SJCRH30 (cell line): ENCODE measurements around the gene KIAA1586. TPM values are rescaled to one million over a fixed set of nuclear protein-coding genes. Genes with fewer than 3 reads are reported as not detected.
"Not testable (repeated sequence)": the region's sequence is repeated elsewhere in the genome, so short reads cannot be mapped to it uniquely, and the experiment has no call there.

Experiments used
- DNase-seq, 2 experiments: peaks; one replicate each; pipeline ENCODE4 v3.0.0-alpha.2; 2015 to 2020
- H3K27ac ChIP-seq: fragments of 250-450 bp; sonication (Bioruptor Pico); 2 replicates; pipeline ENCODE4 v1.5.1; 2020; ENCODE audit warnings: mild to moderate bottlenecking, moderate library complexity
- H3K27me3 ChIP-seq: fragments of 250-450 bp; sonication (Bioruptor Pico); 2 replicates; pipeline ENCODE4 v1.5.1; 2020; ENCODE audit warnings: mild to moderate bottlenecking, moderate library complexity
- H3K36me3 ChIP-seq: fragments of 250-450 bp; sonication (Bioruptor Pico); 2 replicates; pipeline ENCODE4 v1.5.1; 2020; ENCODE audit warnings: mild to moderate bottlenecking, moderate library complexity
- H3K4me1 ChIP-seq: fragments of 250-450 bp; sonication (Bioruptor Pico); 2 replicates; pipeline ENCODE4 v1.5.1; 2020; ENCODE audit warnings: mild to moderate bottlenecking, moderate library complexity
- H3K4me3 ChIP-seq: fragments of 250-450 bp; sonication (Bioruptor Pico); 2 replicates; pipeline ENCODE4 v1.5.1; 2020; ENCODE audit warnings: mild to moderate bottlenecking, moderate library complexity
- H3K9me3 ChIP-seq: fragments of 250-450 bp; sonication (Bioruptor Pico); replicated peaks from 2 replicates; pipeline ENCODE4 v1.5.1; 2020; ENCODE audit warnings: mild to moderate bottlenecking, moderate library complexity
- total RNA-seq: library from RNA; depleted of rRNA; stranded (reverse); fragments of >200 nt; shearing (Covaris generic); gene quantifications from 2 replicates; pipeline ENCODE4 v1.2.3, GENCODE V29; 2014

KIAA1586 gene
- total RNA-seq, 1 experiment from 2014 or later: 25.0 TPM

DNA sequence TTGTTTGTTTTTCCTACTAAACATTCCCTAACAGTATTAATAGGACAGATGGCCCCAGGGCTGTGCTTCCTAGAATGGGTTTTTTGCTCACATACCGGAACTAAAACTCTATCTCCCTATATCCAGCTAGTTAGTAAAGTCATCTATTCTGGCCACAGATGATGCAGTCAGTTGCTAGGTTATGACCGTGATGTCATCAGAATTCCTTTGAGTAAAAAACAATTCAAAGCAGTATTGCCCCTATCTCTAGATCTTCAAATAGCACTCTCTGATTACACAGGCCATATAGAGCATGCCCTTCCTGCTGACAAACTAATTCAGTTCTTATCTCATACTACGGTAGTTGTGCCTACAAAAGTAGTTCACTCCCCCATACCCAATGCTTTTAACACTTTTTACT lies 25.6 kb downstream of the KIAA1586 start:
- H3K36me3 ChIP-seq: no peaks in the 10 kb centered on the region
- no peaks in the 10 kb centered on the region for H3K27me3 ChIP-seq
- no peak overlapping the region for H3K4me3 ChIP-seq
- DNase-seq: no peak
- no peaks in the 10 kb centered on the region for H3K9me3 ChIP-seq
- no peaks in the 10 kb centered on the region for H3K4me1 ChIP-seq
- H3K27ac ChIP-seq: no peak overlapping the region

DNA sequence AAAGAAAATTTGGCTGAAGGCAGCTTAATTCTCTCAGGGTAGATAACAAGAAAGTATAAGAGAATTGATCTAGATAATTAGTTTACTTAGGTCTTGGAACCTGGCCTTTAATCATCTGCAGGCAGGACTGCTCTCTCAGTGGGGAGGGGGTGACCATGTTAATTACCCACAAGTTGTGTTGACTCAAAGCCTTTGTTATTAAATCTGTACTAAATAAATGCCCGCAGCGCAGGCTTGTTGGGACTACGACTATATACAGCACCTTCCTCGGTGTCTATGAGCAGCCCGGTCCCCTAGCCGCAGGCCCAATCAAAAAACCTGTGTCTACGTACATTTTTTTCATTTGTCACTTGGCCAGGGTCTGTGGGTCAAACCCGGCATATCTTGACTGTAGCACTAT lies 27.9 kb downstream of the KIAA1586 start:
- no peaks in the 10 kb centered on the region for H3K4me1 ChIP-seq
- no peak overlapping the region for H3K27ac ChIP-seq
- no peak overlapping the region for H3K4me3 ChIP-seq
- H3K27me3 ChIP-seq: no peaks in the 10 kb centered on the region
- H3K9me3 ChIP-seq: no peaks in the 10 kb centered on the region
- H3K36me3 ChIP-seq: no peaks in the 10 kb centered on the region
- no peak for DNase-seq

DNA sequence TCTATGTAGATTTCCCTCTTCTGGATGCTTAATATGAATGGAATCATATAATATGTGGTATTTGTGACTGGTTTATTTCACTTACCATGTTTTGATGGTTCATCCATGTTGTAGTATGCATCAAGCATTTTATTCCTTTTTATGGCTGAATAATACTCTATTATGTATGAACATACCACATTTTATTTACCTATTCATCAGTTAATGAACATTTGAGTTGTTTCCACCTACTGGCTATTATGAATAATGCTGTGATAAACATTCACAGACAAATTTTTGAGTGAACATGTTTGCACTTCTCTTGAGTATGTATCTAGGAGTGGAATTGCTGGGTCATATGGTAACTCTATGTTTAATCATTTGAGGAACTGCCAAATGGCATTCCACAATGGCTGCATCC lies 28.6 kb downstream of the KIAA1586 start:
- H3K4me1 ChIP-seq: no peaks in the 10 kb centered on the region
- no peak overlapping the region for H3K27ac ChIP-seq
- H3K36me3 ChIP-seq: no peaks in the 10 kb centered on the region
- H3K27me3 ChIP-seq: no peaks in the 10 kb centered on the region
- DNase-seq: no peak
- no peak overlapping the region for H3K4me3 ChIP-seq
- H3K9me3 ChIP-seq: no peaks in the 10 kb centered on the region

DNA sequence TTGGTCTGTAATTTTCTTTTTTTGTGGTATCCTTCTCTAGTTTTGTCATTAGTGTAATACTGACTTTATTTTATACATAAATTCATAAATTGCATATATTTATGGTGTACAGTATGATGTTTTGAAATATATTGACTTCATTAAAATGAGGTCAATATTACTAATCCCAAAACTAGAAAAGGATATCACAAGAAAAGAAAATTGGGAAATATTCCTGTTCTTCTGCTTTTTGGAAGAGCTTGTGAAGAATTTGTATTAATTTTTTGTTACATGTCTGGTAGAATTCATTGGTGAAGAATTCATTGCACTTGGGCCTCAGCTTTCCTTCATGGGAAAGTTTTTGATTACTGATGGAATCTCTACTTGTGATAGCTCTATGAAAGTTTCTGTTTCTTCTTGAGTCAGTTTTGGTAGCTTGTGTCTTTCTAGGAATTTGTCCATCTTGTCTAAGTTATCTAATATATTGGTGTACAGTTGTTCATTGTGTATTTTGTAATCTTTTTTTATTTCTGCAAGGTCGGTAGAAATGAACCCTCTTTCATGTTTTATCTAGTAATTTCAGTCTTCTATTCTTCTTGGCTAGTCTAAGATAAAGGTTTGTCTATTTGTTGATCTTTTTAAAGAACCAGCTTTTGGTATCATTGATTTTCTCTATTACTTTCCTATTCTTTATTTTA lies 32.2 kb downstream of the KIAA1586 start:
- Histone ChIP-seq H3K9me3 (no peaks in the 10 kb centered on the region), H3K4me1 (no peaks in the 10 kb centered on the region), H3K27me3 (no peaks in the 10 kb centered on the region), H3K36me3 (no peaks in the 10 kb centered on the region), H3K27ac (no peak overlapping the region), H3K4me3 (no peak overlapping the region)
- DNase-seq: no peak

DNA sequence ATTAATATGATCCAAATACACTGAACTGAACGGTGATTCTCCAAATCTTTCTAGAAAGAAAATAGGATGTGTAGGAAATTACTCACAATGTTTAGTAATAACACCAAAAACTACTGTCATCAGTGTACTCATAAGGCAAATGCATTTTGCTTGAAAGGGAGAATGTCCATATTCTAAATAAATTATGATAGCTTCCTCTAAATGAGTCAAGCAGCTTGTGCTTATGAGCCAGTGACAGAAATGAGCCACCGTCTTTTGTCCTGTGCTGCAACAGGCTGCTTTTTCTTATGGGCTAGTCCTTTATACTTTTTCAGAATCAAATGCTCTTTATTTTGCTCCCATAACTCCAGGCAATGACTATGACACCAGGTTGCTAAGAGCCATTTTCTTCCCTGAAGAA lies 39.0 kb downstream of the KIAA1586 start:
- Histone ChIP-seq H3K36me3 (no peaks in the 10 kb centered on the region), H3K4me3 (no peak overlapping the region), H3K9me3 (no peaks in the 10 kb centered on the region), H3K27ac (no peak overlapping the region), H3K27me3 (no peaks in the 10 kb centered on the region), H3K4me1 (0 out of 2 replicates have a peak, but pooled peaks cover 5% of the 10 kb centered on the region)
- no peak for DNase-seq

DNA sequence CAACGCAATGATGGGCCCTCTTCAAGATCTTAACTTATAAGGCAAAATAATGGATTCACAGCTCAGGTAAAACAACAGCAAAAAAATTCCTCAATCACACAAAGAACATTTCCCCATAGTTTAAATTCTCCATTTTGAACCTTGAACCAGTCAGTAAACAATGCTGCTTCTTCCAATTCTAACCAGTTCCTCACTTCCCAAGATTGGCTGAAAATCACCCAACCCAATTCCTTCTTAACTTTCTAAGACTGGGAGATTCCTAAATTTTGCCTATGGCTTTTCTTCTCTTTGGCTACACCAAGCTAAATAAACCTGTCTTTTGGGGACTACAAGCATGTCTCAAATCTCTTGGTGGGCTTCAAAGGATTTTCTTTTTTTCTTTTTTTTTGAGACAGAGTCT lies 40.4 kb downstream of the KIAA1586 start:
- H3K4me3 ChIP-seq: no peak overlapping the region
- no peaks in the 10 kb centered on the region for H3K27me3 ChIP-seq
- 0 out of 2 replicates have a peak, but pooled peaks cover 8% of the 10 kb centered on the region for H3K4me1 ChIP-seq
- no peaks in the 10 kb centered on the region for H3K36me3 ChIP-seq
- H3K27ac ChIP-seq: no peak overlapping the region
- no peaks in the 10 kb centered on the region for H3K9me3 ChIP-seq
- DNase-seq: no peak

DNA sequence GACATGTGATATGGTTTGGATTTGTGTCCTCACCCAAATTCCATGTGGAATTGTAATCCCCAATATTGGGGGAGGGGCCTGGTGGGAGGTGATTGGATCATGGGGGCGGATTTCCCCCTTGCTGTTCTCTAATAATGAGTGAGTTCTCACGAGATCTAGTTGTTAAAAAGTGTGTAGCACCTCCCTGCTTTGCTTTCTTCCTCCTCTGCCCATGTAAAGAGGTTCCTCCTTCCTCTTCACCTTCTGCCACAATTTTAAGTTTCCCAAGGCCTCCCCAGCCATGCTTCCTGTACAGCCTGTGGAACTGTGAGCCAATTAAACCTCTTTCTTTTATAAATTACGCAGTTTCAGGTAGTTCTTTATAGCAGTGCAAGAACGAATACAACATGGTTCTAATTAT lies 41.4 kb downstream of the KIAA1586 start:
- Histone ChIP-seq H3K4me3 (no peak overlapping the region), H3K27ac (no peak overlapping the region), H3K9me3 (no peaks in the 10 kb centered on the region), H3K27me3 (no peaks in the 10 kb centered on the region), H3K4me1 (0 out of 2 replicates have a peak, but pooled peaks cover 9% of the 10 kb centered on the region), H3K36me3 (peaks cover 1% of the 10 kb centered on the region; the same call in 1 of the 2 replicates)
- no peak for DNase-seq

DNA sequence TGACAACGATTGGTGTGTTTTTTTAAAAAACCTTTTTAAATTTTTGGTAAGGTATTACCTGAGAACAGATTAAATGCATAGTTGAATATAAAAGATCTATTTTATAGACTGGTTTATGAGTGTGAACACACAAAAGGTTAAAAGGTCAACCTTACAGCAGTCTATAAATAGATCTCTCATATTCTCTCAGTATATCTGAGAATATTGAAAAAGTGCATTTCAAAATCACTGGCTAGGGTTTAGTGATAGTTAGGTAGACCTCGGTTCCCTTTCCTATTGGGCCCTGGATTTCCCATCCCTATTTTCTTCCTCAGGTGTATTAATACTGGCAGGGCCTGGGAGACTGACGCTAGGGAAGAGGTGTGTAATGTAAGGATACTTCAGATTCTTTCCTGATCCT lies 42.8 kb downstream of the KIAA1586 start:
- Histone ChIP-seq H3K27ac (peak overlapping the region; percentile 53; the same call in 1 of the 2 replicates), H3K4me1 (0 out of 2 replicates have a peak, but pooled peaks cover 9% of the 10 kb centered on the region), H3K4me3 (peak overlapping the region; percentile 69), H3K27me3 (no peaks in the 10 kb centered on the region), H3K36me3 (peaks cover 9% of the 10 kb centered on the region), H3K9me3 (no peaks in the 10 kb centered on the region)
- DNase-seq: no peak

DNA sequence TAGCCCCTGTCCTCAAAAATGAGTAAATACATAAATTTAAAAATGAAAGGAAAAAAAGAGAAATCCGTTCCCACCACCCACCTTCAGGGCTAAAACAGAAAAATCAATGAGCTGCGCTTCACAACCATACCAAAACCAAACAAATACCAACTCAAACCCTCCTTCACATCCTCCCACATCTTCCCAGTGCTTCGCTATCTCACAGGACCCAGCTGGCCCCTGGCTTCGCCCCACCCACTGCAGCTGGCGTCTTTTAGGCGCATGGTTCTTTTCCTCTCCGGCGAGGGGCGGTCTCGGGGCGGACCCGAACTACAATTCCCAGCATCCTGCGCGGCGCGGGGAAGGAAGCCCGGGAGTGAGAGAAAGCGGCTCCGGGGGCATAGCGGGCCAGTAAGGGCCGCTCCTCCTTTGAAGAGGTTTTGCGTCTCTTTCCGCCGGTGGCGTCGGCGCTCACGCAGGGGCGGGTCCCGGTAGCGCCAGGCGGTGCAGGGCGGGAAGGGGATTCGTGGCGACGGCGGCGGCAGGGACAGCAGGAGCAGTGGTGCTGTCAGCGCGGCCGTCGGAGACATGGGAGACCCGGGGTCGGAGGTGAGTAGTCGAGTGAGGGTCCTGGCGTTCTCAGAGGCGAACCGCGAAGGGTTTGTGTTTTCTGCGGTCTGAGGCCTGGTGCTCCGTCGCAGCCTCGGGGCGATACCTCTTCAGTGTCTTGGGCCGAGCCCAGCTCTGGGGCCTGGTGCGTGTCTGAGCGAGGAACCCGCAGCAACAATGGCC lies 43.4 kb downstream of the KIAA1586 start, which contains the start of gene ZNF451:
TSS of gene ZNF451 (plus strand) at position 502 of the 771 bp plus-strand sequence. CDS start at position 568, 66 bp downstream.
- DNase-seq: peak; percentile 95
- Histone ChIP-seq H3K4me1 (0 out of 2 replicates have a peak, but pooled peaks cover 9% of the 10 kb centered on the region), H3K36me3 (peaks cover 15% of the 10 kb centered on the region), H3K9me3 (no peaks in the 10 kb centered on the region), H3K4me3 (peak within 1 kb of the TSS; percentile 69), H3K27me3 (no peaks in the 10 kb centered on the region), H3K27ac (peak within 1 kb of the TSS; percentile 53)

DNA sequence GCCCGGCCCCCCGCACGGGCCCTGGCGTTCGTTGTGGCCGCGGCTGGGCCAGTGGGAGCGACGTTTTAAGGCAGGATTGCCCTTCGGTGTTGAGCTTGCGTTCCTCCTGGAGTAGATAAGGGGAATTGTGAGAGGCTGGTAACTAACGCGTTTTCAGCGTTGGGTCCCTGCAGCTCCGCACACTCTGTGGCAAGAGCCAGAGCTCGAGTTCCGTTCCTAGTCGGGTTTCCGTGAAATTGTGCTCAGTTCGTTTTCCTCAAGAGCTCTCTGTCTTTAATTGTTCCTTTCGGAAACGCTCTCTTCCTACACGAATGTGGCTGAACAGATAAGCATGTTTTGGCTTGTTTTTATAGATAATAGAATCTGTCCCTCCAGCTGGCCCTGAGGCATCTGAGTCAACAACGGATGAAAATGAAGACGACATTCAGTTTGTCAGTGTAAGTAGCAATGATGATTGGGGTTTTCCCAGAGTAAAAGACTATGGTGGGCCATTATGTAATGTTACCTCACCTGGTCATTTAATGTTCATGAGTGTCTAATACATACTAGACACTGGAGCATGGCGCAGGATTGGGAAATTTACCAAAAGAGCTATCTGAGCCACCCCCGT lies 44.1 kb downstream of the KIAA1586 start:
- H3K4me1 ChIP-seq, H3K27me3 ChIP-seq, H3K27ac ChIP-seq, DNase-seq, H3K9me3 ChIP-seq: not testable (repeated sequence)
- Histone ChIP-seq H3K4me3 (peak overlapping the region; percentile 69; the same call in 1 of the 2 replicates), H3K36me3 (peaks cover 16% of the 10 kb centered on the region)

DNA sequence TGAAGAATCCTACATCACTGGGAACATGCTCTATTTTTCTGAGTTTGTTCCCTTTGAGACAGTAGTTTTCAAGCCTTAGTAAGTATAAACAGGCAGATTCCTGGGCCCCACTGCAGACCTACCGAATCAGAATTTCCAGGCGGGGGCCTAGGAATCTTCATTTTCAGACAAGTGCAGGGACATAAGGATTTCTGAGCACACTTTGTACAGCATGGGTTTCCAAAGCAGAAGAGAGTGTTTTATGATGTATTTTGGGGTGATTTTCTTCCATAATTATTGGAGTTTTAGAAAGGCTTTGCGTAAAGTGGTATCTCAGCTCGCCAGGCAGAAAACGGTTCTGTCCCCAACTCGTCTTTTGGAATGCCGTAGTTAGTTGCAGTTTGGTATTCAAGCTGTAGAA lies 44.9 kb downstream of the KIAA1586 start:
- not testable (repeated sequence) for H3K9me3 ChIP-seq, H3K27me3 ChIP-seq, DNase-seq, H3K27ac ChIP-seq, H3K4me1 ChIP-seq
- Histone ChIP-seq H3K36me3 (peaks cover 16% of the 10 kb centered on the region), H3K4me3 (peak overlapping the region; percentile 17; the same call in 1 of the 2 replicates)

DNA sequence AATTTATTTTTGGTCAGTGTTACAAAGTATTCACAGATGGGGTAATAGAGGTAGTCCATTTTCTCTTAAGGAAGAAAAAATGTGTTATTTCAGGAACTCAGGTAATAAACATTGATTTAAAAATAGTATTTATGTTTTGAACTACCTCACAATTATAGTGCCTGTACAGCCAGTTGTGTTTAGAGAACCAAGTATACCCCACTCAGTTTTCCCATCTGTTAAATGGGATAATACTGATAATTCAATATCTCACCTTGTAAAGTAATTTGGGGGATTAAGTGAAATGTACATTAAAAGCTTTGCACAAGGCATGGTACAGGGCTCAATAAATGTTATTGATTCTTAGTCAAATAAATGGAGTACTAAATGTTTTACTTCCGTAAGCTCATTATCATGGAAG lies 48.2 kb downstream of the KIAA1586 start:
- no peak for DNase-seq
- Histone ChIP-seq H3K36me3 (peaks cover 32% of the 10 kb centered on the region), H3K4me3 (no peak overlapping the region), H3K9me3 (no peaks in the 10 kb centered on the region), H3K27ac (no peak overlapping the region), H3K4me1 (0 out of 2 replicates have a peak, but pooled peaks cover 3% of the 10 kb centered on the region), H3K27me3 (no peaks in the 10 kb centered on the region)

DNA sequence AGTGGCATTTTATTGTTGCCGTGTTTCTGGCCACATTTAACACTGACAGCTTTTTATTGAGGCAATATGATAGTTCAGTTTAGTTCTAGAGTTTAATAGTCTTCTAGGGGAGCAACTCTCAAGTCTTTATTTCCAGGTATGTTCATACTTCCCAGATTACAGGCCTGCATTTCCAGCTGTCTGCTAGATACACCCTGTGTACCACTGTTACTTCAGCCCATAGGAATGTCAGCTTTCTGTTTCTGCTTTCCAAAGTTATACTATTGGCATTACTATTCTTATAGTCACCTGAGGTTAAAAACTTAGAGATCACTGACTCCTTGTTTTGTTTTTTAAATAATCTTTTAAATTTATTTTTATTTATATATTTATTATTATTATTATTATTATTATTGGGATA lies 51.1 kb downstream of the KIAA1586 start:
- no peaks in the 10 kb centered on the region for H3K4me1 ChIP-seq
- no peak overlapping the region for H3K4me3 ChIP-seq
- peaks cover 61% of the 10 kb centered on the region for H3K36me3 ChIP-seq
- H3K9me3 ChIP-seq: no peaks in the 10 kb centered on the region
- no peaks in the 10 kb centered on the region for H3K27me3 ChIP-seq
- no peak overlapping the region for H3K27ac ChIP-seq
- DNase-seq: no peak

DNA sequence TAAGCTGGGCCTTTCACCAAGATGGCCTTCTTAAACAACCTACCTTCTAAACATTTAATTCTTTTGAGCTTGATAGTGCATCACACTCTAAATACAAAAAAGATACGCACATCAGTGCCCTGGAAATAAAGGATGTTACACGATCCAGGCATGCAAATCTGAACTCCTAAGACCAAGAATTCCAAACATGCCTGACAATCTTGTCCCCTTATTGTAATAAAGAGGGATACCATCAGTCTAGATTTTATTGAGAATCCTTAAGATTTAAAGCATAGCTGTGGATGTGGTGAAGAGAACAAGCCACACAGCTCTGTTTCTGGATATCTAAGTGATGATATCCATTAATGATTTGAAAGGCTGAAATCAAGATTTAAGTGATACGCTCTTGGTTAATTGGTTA lies 56.5 kb downstream of the KIAA1586 start:
- Histone ChIP-seq H3K27ac (no peak overlapping the region), H3K4me1 (no peaks in the 10 kb centered on the region), H3K27me3 (no peaks in the 10 kb centered on the region), H3K36me3 (peaks cover 66% of the 10 kb centered on the region), H3K9me3 (no peaks in the 10 kb centered on the region), H3K4me3 (no peak overlapping the region)
- no peak for DNase-seq

DNA sequence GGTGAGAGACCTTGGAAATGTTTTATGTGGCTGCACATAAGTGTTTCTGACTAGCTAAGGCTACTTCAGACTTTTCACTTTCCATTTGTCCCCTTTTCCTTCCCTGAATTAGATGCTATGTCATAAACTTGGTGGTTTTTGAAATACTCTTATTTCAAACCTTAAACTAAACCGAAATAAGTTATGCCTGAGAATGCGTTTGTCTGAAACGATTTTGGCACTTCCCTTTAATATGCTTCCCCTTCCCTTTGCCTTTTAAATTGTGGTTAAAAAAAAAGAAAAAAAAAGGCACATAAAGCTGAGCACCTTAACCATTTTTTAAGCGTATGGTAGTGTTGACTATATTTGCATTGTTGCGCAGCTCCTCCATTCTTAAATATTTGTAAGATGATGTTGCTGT lies 57.8 kb downstream of the KIAA1586 start:
- DNase-seq: no peak
- Histone ChIP-seq H3K36me3 (peaks cover 61% of the 10 kb centered on the region), H3K4me1 (no peaks in the 10 kb centered on the region), H3K27ac (no peak overlapping the region), H3K4me3 (no peak overlapping the region), H3K27me3 (no peaks in the 10 kb centered on the region), H3K9me3 (no peaks in the 10 kb centered on the region)
